Inflammatory macrophage (primary cell): Measurements from ENCODE around the gene LBHD2.
A peak's percentile ranks its signal among the peaks of the same experiment; 100 is the strongest.

Experiments
- DNase-seq, 2 donors: peaks; one replicate each; pipeline ENCODE4 v3.0.0-alpha.2; 2020 to 2022

The LBHD2 gene

DNA sequence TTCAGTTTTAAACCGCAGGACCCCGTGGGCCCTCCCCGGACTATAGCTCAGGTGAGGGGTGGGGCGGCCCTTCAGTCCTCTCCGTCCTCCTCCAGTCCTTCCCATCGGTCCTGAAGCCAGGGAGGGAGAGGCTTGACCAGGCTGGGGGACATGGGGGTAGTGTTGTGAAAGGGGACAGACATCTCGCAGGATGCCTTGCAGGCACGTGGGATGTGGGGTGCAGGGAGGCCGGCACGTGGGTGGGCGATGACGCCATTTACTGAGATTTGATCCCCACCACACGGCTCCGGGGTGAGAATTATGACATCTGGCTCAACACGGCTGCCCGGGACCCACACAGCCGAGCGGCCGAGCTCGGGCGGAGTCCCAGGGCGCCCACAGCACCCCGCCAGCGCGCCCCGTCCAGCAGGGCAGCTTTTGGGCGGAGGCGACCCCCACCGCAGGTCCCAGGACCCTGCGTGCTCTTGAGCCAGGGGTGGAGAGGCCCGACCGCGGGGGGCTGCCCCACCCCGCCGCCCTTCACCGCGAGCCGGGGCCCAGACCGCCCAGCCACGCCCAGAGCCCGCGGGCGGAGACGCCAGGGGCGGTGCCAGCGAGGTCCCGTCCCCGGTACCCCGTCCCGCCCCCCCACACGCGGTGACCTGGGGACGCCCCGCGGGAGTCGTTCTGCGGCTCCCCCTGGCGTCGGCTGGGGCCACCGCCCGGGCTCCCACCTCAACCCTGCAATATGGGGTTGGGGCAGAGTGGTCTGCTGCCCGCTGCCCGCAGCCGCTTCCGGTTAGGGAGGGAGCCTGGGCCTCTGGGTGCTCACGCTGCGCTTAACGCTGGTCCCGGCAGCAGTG, 7.3 kb downstream of the LBHD2 start:
- peak; percentile 49 to 71 for DNase-seq

DNA sequence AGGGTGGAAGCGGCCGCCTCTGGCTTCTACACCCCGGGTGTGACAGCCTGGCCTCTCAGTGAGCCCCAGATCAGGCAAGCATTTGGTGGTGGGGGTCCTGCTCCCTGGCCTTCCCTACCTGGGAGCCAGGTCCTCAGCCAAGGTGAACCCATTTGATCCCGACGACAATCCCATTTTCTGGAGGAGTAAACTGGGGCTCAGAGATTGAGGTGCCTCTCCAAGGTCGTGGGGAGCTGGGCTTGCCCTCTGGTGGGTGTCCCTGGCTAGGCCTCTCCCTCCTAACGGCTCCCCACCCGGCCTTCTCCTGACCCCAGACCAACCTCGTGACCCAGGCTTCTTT, 7.8 kb downstream of the LBHD2 start:
- no peak for DNase-seq

DNA sequence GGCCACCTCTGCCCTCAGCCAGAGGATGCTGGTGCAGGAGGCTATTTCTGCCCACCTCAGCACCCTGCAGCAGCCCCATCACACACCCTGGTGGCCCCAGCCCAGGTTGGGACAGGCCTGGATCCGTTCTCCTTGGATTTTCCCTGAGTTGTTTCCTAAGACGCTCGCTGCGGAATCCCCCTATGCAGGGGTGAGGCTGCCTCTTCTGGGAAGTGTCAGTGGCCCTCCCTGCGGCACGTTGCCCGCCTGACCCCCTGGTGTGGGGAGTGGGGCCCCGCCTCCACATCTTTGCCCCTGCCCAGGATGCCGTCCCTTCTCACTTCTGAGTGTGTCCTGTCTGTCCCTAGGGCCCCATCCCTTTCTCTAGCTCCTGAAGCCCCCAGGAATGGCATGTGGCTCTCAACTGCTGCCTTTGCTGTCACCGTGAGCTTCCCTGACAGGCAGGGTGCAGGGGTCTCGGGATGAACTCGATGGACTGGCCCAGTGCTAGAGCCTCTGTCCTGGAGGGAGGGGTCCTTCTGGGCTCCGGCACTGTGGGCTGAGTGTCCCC, 9.9 kb downstream of the LBHD2 start:
- DNase-seq: no peak

DNA sequence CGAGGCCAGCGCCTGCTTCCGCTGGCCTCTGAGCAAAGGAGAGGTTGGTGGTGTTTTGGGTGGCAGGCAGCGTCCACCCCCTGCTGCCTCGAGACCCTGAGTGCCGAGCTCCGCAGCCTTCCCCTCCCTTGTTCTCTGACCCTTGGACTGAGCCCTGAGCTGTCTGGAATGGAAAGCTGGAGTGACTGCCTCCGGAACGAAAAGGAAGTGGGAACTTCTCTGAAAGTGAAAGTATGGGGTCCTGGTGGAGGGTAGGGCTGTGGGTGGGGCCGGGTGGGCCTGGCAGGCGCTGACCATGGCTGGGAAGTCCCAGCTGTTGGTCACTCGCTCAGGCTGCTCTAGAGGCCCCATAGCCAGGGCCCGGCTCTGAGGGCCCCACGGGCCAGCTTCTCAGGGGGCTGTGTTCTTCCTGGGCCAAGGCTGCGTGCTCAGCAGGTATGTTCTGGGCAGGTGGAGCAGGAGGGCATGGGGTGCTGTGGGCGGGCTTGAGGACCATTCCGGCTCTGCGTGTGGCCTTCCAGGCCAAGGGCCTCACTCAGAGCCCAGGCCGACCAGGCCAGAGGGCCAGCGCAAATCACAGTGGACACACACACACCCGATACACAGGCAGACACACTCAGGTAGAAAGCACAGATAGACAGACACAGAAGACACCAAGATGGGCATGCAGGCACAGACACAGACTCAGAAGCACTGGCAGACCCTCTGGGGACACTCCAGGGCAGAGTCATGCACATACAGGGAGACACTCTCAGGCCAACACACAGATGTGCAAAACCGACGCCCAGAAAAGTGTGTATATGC, 10.6 kb downstream of the LBHD2 start, which contains the start of gene EXOC3L4:
TSS of gene EXOC3L4 (plus strand) at position 320 of the 804 bp plus-strand sequence. CDS start 5,495 bp downstream, outside the sequence.
- no peak for DNase-seq

- DNase-seq: no peak
Measured at GRCh38 chr14:103095210-103095778, 11.3 kb downstream of the LBHD2 start.

DNA sequence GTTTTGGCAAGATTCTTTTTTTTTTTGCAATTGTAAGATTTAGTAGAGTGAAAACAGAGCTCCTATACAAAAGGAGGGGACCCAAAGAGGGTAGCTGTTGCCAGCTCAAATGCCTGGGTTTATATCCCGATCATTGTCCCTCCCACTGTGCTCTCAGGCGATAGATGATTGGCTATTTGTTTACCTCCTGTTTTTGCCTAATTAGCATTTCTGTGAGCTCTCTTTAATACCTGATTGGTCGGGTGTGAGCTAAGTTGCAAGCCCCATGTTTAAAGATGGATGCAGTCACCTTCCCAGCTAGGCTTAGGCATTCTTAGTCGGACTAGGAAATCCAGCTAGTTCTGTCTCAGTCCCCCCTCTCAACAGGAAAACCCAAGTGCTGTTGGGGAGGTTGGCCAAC, 12.4 kb downstream of the LBHD2 start:
- DNase-seq: no peak

DNA sequence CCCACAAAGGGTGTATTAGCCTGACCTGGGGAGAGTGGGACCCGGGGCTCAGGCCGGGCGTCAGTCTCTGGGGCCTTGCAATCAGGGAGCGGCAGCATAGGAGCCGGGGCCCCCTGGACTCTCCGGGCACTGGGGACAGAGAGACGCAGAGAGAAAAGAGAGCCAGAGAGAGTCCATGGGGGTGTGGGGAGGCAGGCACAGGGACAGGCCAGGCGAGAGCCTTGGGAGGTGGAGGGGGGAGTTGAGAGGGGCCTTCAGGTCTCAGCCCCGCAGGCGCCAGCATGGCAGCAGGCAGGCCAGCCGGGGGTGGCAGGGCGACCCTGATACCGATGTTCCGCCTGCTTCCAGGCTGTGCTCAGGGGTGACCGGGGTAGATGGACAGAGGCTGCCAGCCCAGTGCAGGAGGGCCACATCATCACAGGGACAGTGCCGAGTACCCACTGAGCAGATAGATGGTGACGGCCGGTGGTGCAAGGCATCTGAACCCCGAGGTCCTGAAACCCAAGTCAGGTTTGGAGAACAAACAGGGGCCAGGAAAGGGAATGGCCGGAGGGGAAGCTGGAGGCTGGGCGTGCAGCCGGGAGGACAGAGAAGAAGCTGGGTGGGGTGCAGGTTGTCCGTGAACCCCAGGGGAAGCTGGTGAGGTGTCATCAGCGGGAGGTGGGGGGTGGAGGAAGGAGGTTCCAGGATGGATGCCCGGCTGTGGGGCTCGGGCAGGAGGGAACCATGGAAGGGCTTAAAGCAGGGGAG, 13.4 kb downstream of the LBHD2 start:
- no peak for DNase-seq

GRCh38 chr14:103097994-103098957, 14.3 kb downstream of the LBHD2 start:
- no peak for DNase-seq

GRCh38 chr14:103099081-103099732, 15.2 kb downstream of the LBHD2 start:
- no peak for DNase-seq

DNA sequence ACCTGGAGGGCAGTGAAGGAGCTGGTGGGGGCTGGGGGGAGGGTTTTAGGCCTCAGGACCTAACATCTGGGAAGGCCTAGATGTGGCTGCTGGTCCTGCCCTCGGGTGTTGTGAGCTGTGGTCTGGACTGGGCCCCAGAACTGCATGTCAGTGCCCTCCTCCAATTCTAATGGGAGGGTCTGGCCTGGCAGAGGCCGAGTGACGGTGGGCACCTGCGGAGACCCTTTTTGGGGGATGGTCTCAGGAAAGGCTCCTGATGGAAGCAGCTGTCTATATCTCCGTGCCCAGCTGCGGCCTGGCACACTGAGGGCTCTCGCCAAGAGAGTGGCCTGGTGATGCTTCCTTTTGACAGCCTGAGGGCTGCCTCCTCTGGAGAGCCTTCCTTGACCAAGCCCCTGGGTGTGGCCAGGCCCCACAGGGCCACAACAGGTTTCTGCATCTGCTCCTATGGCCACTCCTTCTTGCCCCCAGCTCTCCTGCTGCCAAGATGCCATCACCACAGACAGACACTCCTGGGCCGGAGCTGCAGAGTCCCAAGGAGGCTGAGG, 15.8 kb downstream of the LBHD2 start:
- DNase-seq: no peak

GRCh38 chr14:103100281-103101121, 16.5 kb downstream of the LBHD2 start:
- no peak for DNase-seq

GRCh38 chr14:103101257-103101962, 17.4 kb downstream of the LBHD2 start:
- no peak for DNase-seq

GRCh38 chr14:103101963-103102688, 18.1 kb downstream of the LBHD2 start:
- no peak for DNase-seq

DNA sequence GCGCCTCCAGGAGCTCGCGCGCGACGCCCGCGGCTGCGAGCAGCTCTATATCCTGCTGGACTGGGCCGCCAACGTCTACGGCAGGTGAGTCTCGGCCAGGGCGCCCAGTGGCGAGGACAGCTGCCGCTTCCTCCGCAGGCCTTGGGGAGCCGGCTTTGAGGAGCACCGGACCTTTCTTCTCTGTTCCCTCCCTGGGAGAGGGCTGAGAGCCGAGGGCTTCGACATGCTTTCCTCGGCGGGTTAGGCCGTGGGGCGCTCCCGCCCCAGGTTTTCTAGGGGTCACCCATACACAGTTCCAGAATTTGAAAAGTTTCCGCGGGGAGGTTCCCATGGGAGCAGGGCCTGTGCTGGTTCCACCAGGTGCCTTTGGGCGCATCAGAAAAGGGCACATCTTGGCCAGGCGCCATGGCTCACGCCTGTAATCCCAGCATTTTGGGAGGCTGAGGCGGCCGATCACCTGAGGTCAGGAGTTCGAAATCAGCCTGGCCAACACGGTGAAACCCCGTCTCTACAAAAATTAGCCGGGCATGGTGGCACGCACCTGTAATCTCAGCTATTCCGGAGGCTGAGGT, 18.8 kb downstream of the LBHD2 start:
- DNase-seq: no peak

GRCh38 chr14:103103461-103104388, 19.7 kb downstream of the LBHD2 start:
- peak; percentile 48 to 62 for DNase-seq

DNA sequence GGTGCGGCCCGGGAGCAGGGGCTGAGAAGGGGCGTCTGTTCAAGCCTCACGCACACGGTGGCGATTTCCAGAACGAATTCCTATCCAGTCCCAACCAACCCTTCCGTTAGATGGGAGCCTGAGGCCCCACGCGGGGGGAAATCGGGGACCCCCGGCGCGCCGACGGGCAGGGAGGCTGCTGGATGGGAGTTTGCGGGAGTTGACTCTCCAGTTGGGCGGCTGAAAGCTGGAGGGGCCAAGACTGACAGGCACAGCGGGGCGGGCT, 20.3 kb downstream of the LBHD2 start:
- DNase-seq: no peak
